ENCODE results near the gene ATP11C. TPM values are rescaled to one million over a fixed set of nuclear protein-coding genes. Genes with fewer than 3 reads are reported as not detected.

ATP11C gene
- total RNA-seq, 4 donors from 2014 or later: 6.4 to 26.0 (median 15.4) TPM

DNA sequence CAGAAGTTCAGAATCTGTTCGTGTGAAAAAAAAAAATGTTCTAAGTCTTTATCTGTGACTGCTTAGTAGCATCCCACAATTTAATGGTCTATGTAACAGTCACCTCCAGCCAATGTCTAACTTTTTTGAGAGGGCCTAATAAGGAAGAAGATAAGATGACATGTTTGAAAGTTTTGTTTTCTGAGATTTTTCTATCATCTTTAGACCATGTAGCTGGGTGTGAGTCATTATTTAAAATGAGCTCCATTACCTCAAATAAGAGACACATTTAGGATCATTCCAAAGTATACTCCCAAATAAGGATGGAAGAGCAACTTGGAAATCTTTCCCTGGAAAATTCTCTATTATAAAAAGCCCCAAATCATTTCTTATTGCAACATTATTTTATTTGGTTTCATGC, 196.7 kb downstream of the ATP11C start:
- TF ChIP-seq CTCF (IDR thresholded peaks at IDR 0.05): no peak
- TF ChIP-seq EP300 (IDR thresholded peaks at IDR 0.05; ENCODE audit: low read depth): no peak
- TF ChIP-seq POLR2AphosphoS5 (IDR thresholded peaks at IDR 0.05): no peak
- no peak for TF ChIP-seq POLR2A (IDR thresholded peaks at IDR 0.05)
- H3K4me3 ChIP-seq: no peak overlapping the region
- no peak overlapping the region for H3K27ac ChIP-seq
- H3K36me3 ChIP-seq: no peaks in the 10 kb centered on the region
- no peaks in the 10 kb centered on the region for H3K27me3 ChIP-seq
- intact Hi-C loops (cut with DNase I; ENCODE audit: low total_unique reads): no loop called here
- in situ Hi-C loops (cut with MboI; ENCODE audit: low pct_ligation_motif_present in 1 of 4, low pct_unique_long_range_greater_than_20kb in 1 of 4, low sequenced_read_pairs in 3 of 4): no loop called here
- 59% methylated on average over 1 of the region's 1 CpG; no CpG with 5 or more reads in 1 of the 2 donors for WGBS, 2 donors (ENCODE audit: low coverage in 1 of 2)
- no peaks in the 10 kb centered on the region for H3K9me3 ChIP-seq
- no peak for DNase-seq
- H3K4me1 ChIP-seq: no peaks in the 10 kb centered on the region

DNA sequence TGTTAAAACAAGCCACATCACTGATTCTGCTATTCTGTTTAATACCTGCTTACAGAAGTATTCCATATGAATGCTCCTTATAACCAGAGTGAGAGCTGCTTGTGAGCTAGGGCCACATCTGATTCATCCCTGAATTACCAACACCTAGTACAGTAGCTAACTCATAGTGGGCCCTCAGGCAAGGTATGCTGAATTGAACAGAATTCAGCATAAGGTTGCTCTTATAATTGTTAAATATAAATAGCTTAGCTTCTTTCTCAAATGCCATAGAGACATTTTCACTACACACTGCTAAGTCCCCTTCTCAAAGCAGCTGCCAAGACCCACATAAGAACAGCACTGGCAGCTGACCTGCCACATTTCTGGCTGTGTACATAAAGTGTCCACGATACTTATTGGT, 197.9 kb downstream of the ATP11C start:
- H3K4me1 ChIP-seq: no peaks in the 10 kb centered on the region
- no peaks in the 10 kb centered on the region for H3K27me3 ChIP-seq
- H3K36me3 ChIP-seq: no peaks in the 10 kb centered on the region
- no peak overlapping the region for H3K27ac ChIP-seq
- H3K4me3 ChIP-seq: no peak overlapping the region
- no peaks in the 10 kb centered on the region for H3K9me3 ChIP-seq
- intact Hi-C loops (cut with DNase I; ENCODE audit: low total_unique reads) (no loop called here), in situ Hi-C loops (cut with MboI; ENCODE audit: low pct_ligation_motif_present in 1 of 4, low pct_unique_long_range_greater_than_20kb in 1 of 4, low sequenced_read_pairs in 3 of 4) (no loop called here)
- no peak for DNase-seq
- WGBS, 2 donors (ENCODE audit: low coverage in 1 of 2): 79% methylated on average over 1 of the region's 1 CpG; no CpG with 5 or more reads in 1 of the 2 donors
- TF ChIP-seq POLR2A (IDR thresholded peaks at IDR 0.05) (no peak), EP300 (IDR thresholded peaks at IDR 0.05; ENCODE audit: low read depth) (no peak), CTCF (IDR thresholded peaks at IDR 0.05) (no peak), POLR2AphosphoS5 (IDR thresholded peaks at IDR 0.05) (no peak)

DNA sequence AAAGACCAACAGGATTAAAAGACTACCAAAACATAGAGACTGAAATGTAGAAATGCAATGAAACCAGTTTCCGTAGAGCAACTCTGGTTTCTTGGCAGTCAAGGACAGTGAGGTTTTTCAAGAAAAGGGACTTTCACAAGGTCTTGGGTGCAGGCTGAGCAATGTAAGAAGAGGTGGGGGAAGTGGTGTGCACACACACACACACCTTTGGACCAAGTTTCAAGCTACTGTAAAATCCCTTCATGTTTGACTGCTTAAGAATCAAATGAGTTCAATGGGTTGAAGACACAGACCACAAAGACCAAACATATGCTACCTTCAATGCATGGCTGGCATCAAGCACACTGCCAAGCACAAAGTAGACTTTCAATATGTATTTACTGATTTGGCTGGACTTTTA, 207.1 kb downstream of the ATP11C start:
- Histone ChIP-seq H3K9me3 (no peaks in the 10 kb centered on the region), H3K36me3 (no peaks in the 10 kb centered on the region), H3K27me3 (no peaks in the 10 kb centered on the region), H3K27ac (no peak overlapping the region), H3K4me3 (no peak overlapping the region), H3K4me1 (no peaks in the 10 kb centered on the region)
- in situ Hi-C loops (cut with MboI; ENCODE audit: low pct_ligation_motif_present in 1 of 4, low pct_unique_long_range_greater_than_20kb in 1 of 4, low sequenced_read_pairs in 3 of 4) (no loop called here), intact Hi-C loops (cut with DNase I; ENCODE audit: low total_unique reads) (no loop called here)
- TF ChIP-seq CTCF (IDR thresholded peaks at IDR 0.05) (no peak), POLR2AphosphoS5 (IDR thresholded peaks at IDR 0.05) (no peak), EP300 (IDR thresholded peaks at IDR 0.05; ENCODE audit: low read depth) (no peak), POLR2A (IDR thresholded peaks at IDR 0.05) (no peak)
- DNase-seq: no peak
- 84 to 100% methylated on average over 1 of the region's 1 CpG for WGBS, 2 donors (ENCODE audit: low coverage in 1 of 2)

- Histone ChIP-seq H3K4me1 (no peaks in the 10 kb centered on the region), H3K27me3 (no peaks in the 10 kb centered on the region), H3K4me3 (no peak overlapping the region), H3K27ac (no peak overlapping the region), H3K36me3 (no peaks in the 10 kb centered on the region), H3K9me3 (no peaks in the 10 kb centered on the region)
- DNase-seq: no peak
- intact Hi-C loops (cut with DNase I; ENCODE audit: low total_unique reads): no loop called here
- 74% methylated on average over 2 of the region's 2 CpGs; no CpG with 5 or more reads in 1 of the 2 donors for WGBS, 2 donors (ENCODE audit: low coverage in 1 of 2)
- in situ Hi-C loops (cut with MboI; ENCODE audit: low pct_ligation_motif_present in 1 of 4, low pct_unique_long_range_greater_than_20kb in 1 of 4, low sequenced_read_pairs in 3 of 4): no loop called here
- no peak for TF ChIP-seq POLR2A (IDR thresholded peaks at IDR 0.05)
- no peak for TF ChIP-seq EP300 (IDR thresholded peaks at IDR 0.05; ENCODE audit: low read depth)
- no peak for TF ChIP-seq CTCF (IDR thresholded peaks at IDR 0.05)
- TF ChIP-seq POLR2AphosphoS5 (IDR thresholded peaks at IDR 0.05): no peak
Observed at GRCh38 chrX:139724626-139725025, 208.2 kb downstream of the ATP11C start.

All from transverse colon (tissue), 4 donors.